H1 (cell line): ENCODE measurements around the gene DAPK2. TPM values are rescaled to one million over a fixed set of nuclear protein-coding genes. Genes with fewer than 3 reads are reported as not detected.

Source experiments
- CTCF ChIA-PET: fragments of 300-600 bp; sonication (Branson Sonifier 250); formaldehyde crosslinking; loops from one replicate; lab custom pipeline; 2021; ENCODE audit not compliant: partially characterized antibody; lab: Charles Lee
- POLR2A ChIA-PET: fragments of 300-600 bp; sonication (Branson Sonifier 250); formaldehyde crosslinking; loops from one replicate; lab custom pipeline; 2021; ENCODE audit warnings: inconsistent platforms; ENCODE audit not compliant: partially characterized antibody; lab: Charles Lee
- DNase-seq, 2 experiments: peaks; one replicate each; pipeline versions ENCODE4 v3.0.0 to v3.0.0-alpha.2; 2010 to 2022; ENCODE audit warnings: low spot score in 2 of 2, low read depth in 1 of 2, mixed read lengths in 1 of 2
- FAIRE-seq: peaks from 2 replicates; lab custom pipeline; 2011; peaks lifted over from hg19 to GRCh38; lab: Jason Lieb, UNC
- H2AFZ ChIP-seq: 2 replicates; pipeline ENCODE4 v1.8.1; 2012; ENCODE audit warnings: low read length, inconsistent platforms
- H2AK5ac ChIP-seq: 2 replicates; pipeline ENCODE4 v1.6.1; 2013; ENCODE audit warnings: low read depth, low read length
- H2BK120ac ChIP-seq: replicated peaks from 2 replicates; pipeline ENCODE3; 2013; ENCODE audit warnings: low read depth, low read length, inconsistent platforms
- H2BK12ac ChIP-seq: 2 replicates; pipeline ENCODE4 v1.6.1; 2013; ENCODE audit warnings: low read depth, low read length
- H2BK15ac ChIP-seq: 2 replicates; pipeline ENCODE4 v1.6.1; 2013; ENCODE audit warnings: low read length
- H2BK20ac ChIP-seq: 2 replicates; pipeline ENCODE4 v1.6.1; 2013; ENCODE audit warnings: low read length
- H2BK5ac ChIP-seq: 2 replicates; pipeline ENCODE4 v1.6.1; 2013; ENCODE audit warnings: low read depth, low read length
- H3K14ac ChIP-seq: 2 replicates; pipeline ENCODE4 v1.6.1; 2013; ENCODE audit warnings: inconsistent platforms; ENCODE audit not compliant: insufficient read length
- H3K18ac ChIP-seq: 2 replicates; pipeline ENCODE4 v1.6.1; 2013; ENCODE audit warnings: low read length; ENCODE audit errors: extremely low read depth
- H3K23ac ChIP-seq: 2 replicates; pipeline ENCODE4 v1.6.1; 2013; ENCODE audit warnings: inconsistent platforms; ENCODE audit not compliant: insufficient read length
- H3K23me2 ChIP-seq: 2 replicates; pipeline ENCODE4 v1.6.1; 2013; ENCODE audit warnings: low read depth, low read length
- H3K27ac ChIP-seq: 2 replicates; pipeline ENCODE4 v1.6.1; 2011; ENCODE audit warnings: low read depth, low read length, inconsistent platforms
- H3K27me3 ChIP-seq, 4 experiments: replicated peaks in 1 of 4; 1 replicate in 1 of 4; 2 replicates in 3 of 4; pipeline versions ENCODE4 v1.6.1 to v1.8.1; 2011 to 2013; ENCODE audit warnings: low read length in 3 of 4, mild to moderate bottlenecking in 3 of 4, inconsistent platforms in 2 of 4, mixed read lengths in 2 of 4, moderate library complexity in 1 of 4; ENCODE audit not compliant: control insufficient read depth in 3 of 4, insufficient read depth in 3 of 4; ENCODE audit errors: extremely low read depth in 1 of 4
- H3K36me3 ChIP-seq, 4 experiments: 2 replicates each; pipeline versions ENCODE4 v1.6.1 to v1.8.1; 2011 to 2013; ENCODE audit warnings: mild to moderate bottlenecking in 4 of 4, low read length in 3 of 4, moderate library complexity in 2 of 4, control low read depth in 1 of 4, inconsistent platforms in 1 of 4; ENCODE audit not compliant: insufficient read depth in 4 of 4, control insufficient read depth in 2 of 4
- H3K4ac ChIP-seq: replicated peaks from 2 replicates; pipeline ENCODE3; 2013; ENCODE audit warnings: low read length, low read depth, mixed read lengths, inconsistent platforms; ENCODE audit not compliant: insufficient read length
- H3K4me1 ChIP-seq, 4 experiments: replicated peaks in 1 of 4; 1 replicate in 1 of 4; 2 replicates in 3 of 4; pipeline versions ENCODE4 v1.6.1 to v1.8.1; 2011 to 2013; ENCODE audit warnings: low read length in 3 of 4, inconsistent platforms in 2 of 4, mixed read lengths in 1 of 4; ENCODE audit not compliant: insufficient read depth in 4 of 4, control insufficient read depth in 3 of 4
- H3K4me2 ChIP-seq, 2 experiments: 2 replicates each; pipeline versions ENCODE4 v1.6.1 to v1.8.1; 2011 to 2013; ENCODE audit warnings: low read depth in 2 of 2, low read length in 2 of 2, control low read depth in 1 of 2, inconsistent platforms in 1 of 2, mild to moderate bottlenecking in 1 of 2; ENCODE audit not compliant: insufficient read depth in 1 of 2
- H3K4me3 ChIP-seq, 4 experiments: fragments of 200-600, 300-600 bp in 1 of 4; sonication (generic), shearing (Covaris generic), sonication (Bioruptor Twin) in 1 of 4; 2 replicates each; pipeline versions ENCODE4 v1.5.1 to v1.8.1; 2011 to 2016; ENCODE audit warnings: low read length in 4 of 4, low read depth in 3 of 4, control low read depth in 2 of 4, inconsistent platforms in 2 of 4, mild to moderate bottlenecking in 2 of 4, mixed read lengths in 1 of 4, moderate library complexity in 1 of 4; ENCODE audit not compliant: insufficient read depth in 2 of 4; ENCODE audit errors: extremely low read depth in 1 of 4
- H3K56ac ChIP-seq: replicated peaks from 2 replicates; pipeline ENCODE3; 2013; ENCODE audit warnings: low read depth, mild to moderate bottlenecking, mixed read lengths, low read length, inconsistent platforms; ENCODE audit not compliant: insufficient read length
- H3K79me1 ChIP-seq: 2 replicates; pipeline ENCODE4 v1.6.1; 2013; ENCODE audit warnings: low read depth, low read length, control low read depth
- H3K79me2 ChIP-seq, 2 experiments: 2 replicates each; pipeline versions ENCODE4 v1.6.1 to v1.8.1; 2012 to 2013; ENCODE audit warnings: low read length in 2 of 2, mild to moderate bottlenecking in 2 of 2, inconsistent platforms in 1 of 2; ENCODE audit not compliant: insufficient read depth in 2 of 2, control insufficient read depth in 1 of 2
- H3K9ac ChIP-seq, 4 experiments: replicated peaks in 1 of 4; 1 replicate in 1 of 4; 2 replicates in 3 of 4; pipeline versions ENCODE4 v1.6.1 to v1.8.1; 2011 to 2013; ENCODE audit warnings: low read depth in 3 of 4, low read length in 3 of 4, control low read depth in 2 of 4, mild to moderate bottlenecking in 2 of 4, moderate library complexity in 2 of 4, inconsistent platforms in 1 of 4; ENCODE audit errors: extremely low read depth in 1 of 4
- H3K9me3 ChIP-seq, 2 experiments: 2 replicates each; pipeline versions ENCODE4 v1.6.1 to v1.8.1; 2012 to 2013; ENCODE audit warnings: mild to moderate bottlenecking in 2 of 2, moderate library complexity in 2 of 2, control low read depth in 1 of 2, inconsistent platforms in 1 of 2, low read depth in 1 of 2, low read length in 1 of 2, mixed read lengths in 1 of 2; ENCODE audit not compliant: insufficient read depth in 2 of 2
- H4K20me1 ChIP-seq, 2 experiments: replicated peaks in 1 of 2; 2 replicates each; pipeline versions ENCODE3 to v1.8.1; 2011 to 2013; ENCODE audit warnings: inconsistent platforms in 2 of 2, low read length in 2 of 2, mild to moderate bottlenecking in 1 of 2; ENCODE audit not compliant: insufficient read depth in 2 of 2, control insufficient read depth in 1 of 2
- H4K5ac ChIP-seq: 2 replicates; pipeline ENCODE4 v1.6.1; 2013; ENCODE audit warnings: low read length, low read depth, mixed read lengths, inconsistent platforms; ENCODE audit not compliant: insufficient read length
- H4K8ac ChIP-seq: 2 replicates; pipeline ENCODE4 v1.8.0; 2013; ENCODE audit warnings: mild to moderate bottlenecking, moderate library complexity, low read length, inconsistent platforms; ENCODE audit not compliant: insufficient read depth; ENCODE audit errors: extremely low read depth
- H4K91ac ChIP-seq: replicated peaks from 2 replicates; pipeline ENCODE3; 2013; ENCODE audit warnings: low read length, mixed read lengths, inconsistent platforms; ENCODE audit not compliant: insufficient read length
- CREB1 ChIP-seq: IDR thresholded peaks from 2 replicates; pipeline ENCODE4 v1.6.1; 2012; ENCODE audit warnings: inconsistent platforms
- GTF2F1 ChIP-seq: IDR thresholded peaks from 2 replicates; pipeline ENCODE4 v1.6.1; 2012; ENCODE audit warnings: low read depth, low read length, improper control_type of control experiment, borderline replicate concordance
- MAFK ChIP-seq: IDR thresholded peaks from 2 replicates; pipeline ENCODE4 v1.6.1; 2012; ENCODE audit warnings: low read depth, mild to moderate bottlenecking, improper control_type of control experiment, low read length
- WGBS, 2 experiments: shearing (Covaris generic) in 1 of 2; methylation state at CpG; one replicate each; pipeline versions ENCODE4 v1.1.6 to v1.1.7; 2013 to 2015; ENCODE audit warnings: low lambda C conversion rate in 2 of 2, mixed read lengths in 2 of 2, inconsistent platforms in 1 of 2, low coverage in 1 of 2, missing lambda C conversion rate in 1 of 2; ENCODE audit not compliant: insufficient replicate concordance in 2 of 2, insufficient coverage in 1 of 2, insufficient read length in 1 of 2; ENCODE audit errors: extremely low coverage in 1 of 2, missing lambda C conversion rate in 1 of 2; 5-methylcytosine and 5-hydroxymethylcytosine counted together
- polyA plus RNA-seq, 7 experiments: library from polyadenylated mRNA; depleted of rRNA in 3 of 7; stranded (reverse) in 5 of 7; unstranded in 2 of 7; fragments of >200 nt in 5 of 7; fragments of 200-250 nt in 2 of 7; gene quantifications; 1 replicate in 5 of 7; 2 replicates in 1 of 7; 4 replicates in 1 of 7; pipeline versions ENCODE4 v1.2.1 to v1.2.3, GENCODE V29; 2011 to 2013; ENCODE audit warnings: missing spikeins in 2 of 7, mixed read lengths in 2 of 7
- total RNA-seq: library from RNA; stranded (reverse); fragmentation: NEBNext Ultra II Directional; extraction: Animal tissue kit (Norgen Biotek cat#: 25700); gene quantifications from 2 replicates; pipeline ENCODE4 v1.2.1, GENCODE V29; 2021

DAPK2 gene
- total and polyA plus RNA-seq, 2 of the 8 experiments (the other 6 are each of a cell fraction or from before 2014, with no cell fraction given): 1.8 to 2.9 TPM

GRCh38 chr15:63999177-63999576 lies 47.1 kb downstream of the DAPK2 start:
- no peak overlapping the region for H3K4ac ChIP-seq
- ChIA-PET CTCF (interaction anchor here (0.6 to 1.7 kb wide), 7 partner anchors 11 to 82 kb away, joined by 3 to 5 read pairs (median 3); partner anchors contain the start of gene DAPK2), POLR2A (interaction anchor here (1.4 kb wide), 1 partner anchor 9 kb away, joined by 3 read pairs; no protein-coding TSS in a partner anchor)
- no peaks in the 10 kb centered on the region for H3K4me1 ChIP-seq
- H4K20me1 ChIP-seq: no peaks in the 10 kb centered on the region
- no peak overlapping the region for H3K56ac ChIP-seq
- no peak for TF ChIP-seq MAFK
- no peak for TF ChIP-seq CREB1
- no peak for TF ChIP-seq GTF2F1
- H3K14ac ChIP-seq: no peak overlapping the region
- DNase-seq: no peak
- no peaks in the 10 kb centered on the region for H3K27me3 ChIP-seq
- H3K23ac ChIP-seq: no peak overlapping the region
- H3K9me3 ChIP-seq: no peaks in the 10 kb centered on the region
- FAIRE-seq: no peak
- H4K91ac ChIP-seq: no peak overlapping the region
- 0 out of 2 replicates have a peak overlapping the region, but pooled peaks have one; percentile 12 for H2AFZ ChIP-seq
- H3K4me3 ChIP-seq: no peak overlapping the region
- no peak overlapping the region; the same call in 1 of the 2 replicates for H4K8ac ChIP-seq
- no peak overlapping the region; a peak in 1 of 7 replicates for H3K9ac ChIP-seq
- H2AK5ac ChIP-seq: no peak overlapping the region
- H3K79me2 ChIP-seq: no peaks in the 10 kb centered on the region
- no peak overlapping the region for H2BK12ac ChIP-seq
- no peak overlapping the region for H2BK15ac ChIP-seq
- no peak overlapping the region for H3K18ac ChIP-seq
- no peak overlapping the region for H3K4me2 ChIP-seq
- 75% methylated on average over 3 of the region's 3 CpGs; no CpG with 5 or more reads in 1 of the 2 experiments for WGBS, 2 experiments
- H3K23me2 ChIP-seq: peaks cover 3% of the 10 kb centered on the region; the same call in 1 of the 2 replicates
- no peak overlapping the region for H3K27ac ChIP-seq
- H4K5ac ChIP-seq: no peak overlapping the region
- H3K79me1 ChIP-seq: no peaks in the 10 kb centered on the region
- H2BK120ac ChIP-seq: no peak overlapping the region
- H2BK20ac ChIP-seq: no peak overlapping the region
- H3K36me3 ChIP-seq: no peaks in the 10 kb centered on the region
- H2BK5ac ChIP-seq: no peak overlapping the region
